Measurements from ENCODE around the gene METTL24.
A peak's percentile ranks its signal among the peaks of the same experiment; 100 is the strongest.
"Not testable (repeated sequence)": the region's sequence is repeated elsewhere in the genome, so short reads cannot be mapped to it uniquely, and the experiment has no call there.

Gene METTL24

GRCh38 chr6:110246900-110247546 lies 111.1 kb downstream of the METTL24 start:
- no peak for DNase-seq

- no peak for DNase-seq
Measured at GRCh38 chr6:110246378-110246777, 111.8 kb downstream of the METTL24 start.

GRCh38 chr6:110244621-110245020 lies 113.5 kb downstream of the METTL24 start:
- not testable (repeated sequence) for DNase-seq

- DNase-seq = no peak
Measured at GRCh38 chr6:110239526-110240274, 118.4 kb downstream of the METTL24 start.

GRCh38 chr6:110236007-110236406 lies 122.1 kb downstream of the METTL24 start:
- DNase-seq = not testable (repeated sequence)

- peak; percentile 6 for DNase-seq
Measured at GRCh38 chr6:110233770-110234374, 124.3 kb downstream of the METTL24 start.

GRCh38 chr6:110232450-110232849 lies 125.7 kb downstream of the METTL24 start:
- no peak for DNase-seq

GRCh38 chr6:110226261-110226660 lies 131.9 kb downstream of the METTL24 start:
- no peak for DNase-seq

- no peak for DNase-seq
Measured at GRCh38 chr6:110221738-110222137, 136.4 kb downstream of the METTL24 start.

- DNase-seq = no peak
Measured at GRCh38 chr6:110217266-110217665, 140.9 kb downstream of the METTL24 start.

- no peak for DNase-seq
Measured at GRCh38 chr6:110216140-110216539, 142.0 kb downstream of the METTL24 start.

- DNase-seq = no peak
Measured at GRCh38 chr6:110214338-110214737, 143.8 kb downstream of the METTL24 start.

GRCh38 chr6:110211753-110212152 lies 146.4 kb downstream of the METTL24 start:
- no peak for DNase-seq

GRCh38 chr6:110207652-110208051 lies 150.5 kb downstream of the METTL24 start:
- DNase-seq = no peak

GRCh38 chr6:110201151-110201884 lies 156.8 kb downstream of the METTL24 start:
- no peak for DNase-seq

GRCh38 chr6:110198561-110198960 lies 159.6 kb downstream of the METTL24 start:
- DNase-seq = no peak

GRCh38 chr6:110196874-110197273 lies 161.3 kb downstream of the METTL24 start:
- no peak for DNase-seq

- no peak for DNase-seq
Measured at GRCh38 chr6:110195639-110196038, 162.5 kb downstream of the METTL24 start.
